RWPE2 (cell line): Measurements from ENCODE around the gene DSCAM.

Experiments
- ATAC-seq: fragments of 200-7000 bp; cut with Tn5 transposase; 3 replicates; pipeline ENCODE4 v1.9.1; 2021; ENCODE audit warnings: low read depth
- DNase-seq: peaks from one replicate; pipeline ENCODE4 v3.0.0-alpha.2; 2020; ENCODE audit warnings: low spot score
- H3K27ac ChIP-seq: fragments of 450-650 bp; 2 replicates; pipeline ENCODE4 v1.5.1; 2017; ENCODE audit warnings: mild to moderate bottlenecking; ENCODE audit not compliant: poor library complexity, severe bottlenecking
- H3K27me3 ChIP-seq: fragments of 250-450 bp; sonication (Bioruptor Pico); 2 replicates; pipeline ENCODE4 v1.5.1; 2021; ENCODE audit warnings: mild to moderate bottlenecking, moderate library complexity; ENCODE audit not compliant: insufficient read depth, poor library complexity, severe bottlenecking
- H3K36me3 ChIP-seq: fragments of 250-450 bp; sonication (Bioruptor Pico); 2 replicates; pipeline ENCODE4 v1.5.1; 2020; ENCODE audit warnings: low read depth, mild to moderate bottlenecking, moderate library complexity
- H3K4me1 ChIP-seq: fragments of 250-450 bp; sonication (Bioruptor Pico); 2 replicates; pipeline ENCODE4 v1.5.1; 2021; ENCODE audit warnings: mild to moderate bottlenecking, moderate library complexity; ENCODE audit not compliant: insufficient read depth, poor library complexity, severe bottlenecking
- H3K4me3 ChIP-seq: fragments of 250-450 bp; sonication (Bioruptor Pico); 2 replicates; pipeline ENCODE4 v1.5.1; 2021; ENCODE audit warnings: mild to moderate bottlenecking, moderate library complexity; ENCODE audit not compliant: severe bottlenecking
- H3K9me3 ChIP-seq: fragments of 250-450 bp; sonication (Bioruptor Pico); 2 replicates; pipeline ENCODE4 v1.5.1; 2021; ENCODE audit warnings: mild to moderate bottlenecking, moderate library complexity; ENCODE audit not compliant: severe bottlenecking
- CTCF ChIP-seq: fragments of 450-650 bp; IDR thresholded peaks from one replicate; pipeline ENCODE4 v1.5.1; 2017; ENCODE audit warnings: mild to moderate bottlenecking, moderate library complexity; ENCODE audit not compliant: poor library complexity, severe bottlenecking

Gene DSCAM

GRCh38 chr21:40766381-40766780 is 80.6 kb downstream of the DSCAM start:
- ATAC-seq (no peak), DNase-seq (no peak)
- Histone ChIP-seq H3K4me1 (no peaks in the 10 kb centered on the region), H3K4me3 (no peak overlapping the region), H3K27ac (no peak overlapping the region), H3K27me3 (no peaks in the 10 kb centered on the region), H3K36me3 (no peaks in the 10 kb centered on the region), H3K9me3 (no peaks in the 10 kb centered on the region)
- TF ChIP-seq CTCF: no peak

- no peak for TF ChIP-seq CTCF
- no peak overlapping the region for H3K4me3 ChIP-seq
- no peak for ATAC-seq
These were observed 81.1 kb downstream of the DSCAM start for GRCh38 chr21:40765811-40766210.

GRCh38 chr21:40760821-40761220 is 86.1 kb downstream of the DSCAM start:
- Histone ChIP-seq H3K27ac (no peak overlapping the region), H3K27me3 (no peaks in the 10 kb centered on the region), H3K4me3 (no peak overlapping the region), H3K4me1 (no peaks in the 10 kb centered on the region), H3K9me3 (no peaks in the 10 kb centered on the region), H3K36me3 (no peaks in the 10 kb centered on the region)
- no peak for TF ChIP-seq CTCF
- DNase-seq (no peak), ATAC-seq (no peak)

More at GRCh38 chr21:40765811-40766210, 81.1 kb downstream of the DSCAM start:
- Histone ChIP-seq H3K27ac (no peak overlapping the region), H3K36me3 (no peaks in the 10 kb centered on the region), H3K27me3 (no peaks in the 10 kb centered on the region), H3K9me3 (no peaks in the 10 kb centered on the region), H3K4me1 (no peaks in the 10 kb centered on the region)
- no peak for DNase-seq

- no peak for ATAC-seq
- no peak for TF ChIP-seq CTCF
- H3K9me3 ChIP-seq: no peaks in the 10 kb centered on the region
- H3K4me3 ChIP-seq: no peak overlapping the region
- no peaks in the 10 kb centered on the region for H3K4me1 ChIP-seq
- H3K36me3 ChIP-seq: no peaks in the 10 kb centered on the region
- no peak for DNase-seq
- no peak overlapping the region for H3K27ac ChIP-seq
- H3K27me3 ChIP-seq: no peaks in the 10 kb centered on the region
These were observed 87.9 kb downstream of the DSCAM start for GRCh38 chr21:40759061-40759460.

GRCh38 chr21:40757366-40757765 is 89.6 kb downstream of the DSCAM start:
- ATAC-seq: no peak
- no peak for DNase-seq
- no peaks in the 10 kb centered on the region for H3K9me3 ChIP-seq
- no peaks in the 10 kb centered on the region for H3K27me3 ChIP-seq
- no peaks in the 10 kb centered on the region for H3K4me1 ChIP-seq
- no peak overlapping the region for H3K4me3 ChIP-seq
- no peak overlapping the region for H3K27ac ChIP-seq
- TF ChIP-seq CTCF: no peak
- H3K36me3 ChIP-seq: no peaks in the 10 kb centered on the region
